ENCODE results near the gene SLC26A2.
"Not testable (repeated sequence)": the region's sequence is repeated elsewhere in the genome, so short reads cannot be mapped to it uniquely, and the experiment has no call there.

SLC26A2 gene

GRCh38 chr5:150007050-150007449 lies 46.5 kb downstream of the SLC26A2 start:
- DNase-seq: no peak

- no peak for DNase-seq
Observed at GRCh38 chr5:150009671-150010387, 49.3 kb downstream of the SLC26A2 start.

GRCh38 chr5:150013931-150014330 lies 53.4 kb downstream of the SLC26A2 start:
- no peak for DNase-seq

GRCh38 chr5:150014456-150014855 lies 53.9 kb downstream of the SLC26A2 start:
- no peak for DNase-seq

- DNase-seq: no peak
Observed at GRCh38 chr5:150015415-150015814, 54.9 kb downstream of the SLC26A2 start.

- no peak for DNase-seq
Observed at GRCh38 chr5:150016537-150016936, 56.0 kb downstream of the SLC26A2 start.

- DNase-seq: no peak
Observed at GRCh38 chr5:150017226-150018005, 56.9 kb downstream of the SLC26A2 start.

- no peak for DNase-seq
Observed at GRCh38 chr5:150020249-150020648, 59.7 kb downstream of the SLC26A2 start.

- no peak for DNase-seq
Observed at GRCh38 chr5:150021491-150022157, 61.1 kb downstream of the SLC26A2 start.

GRCh38 chr5:150022158-150022531 lies 61.6 kb downstream of the SLC26A2 start:
- DNase-seq: no peak

- no peak for DNase-seq
Observed at GRCh38 chr5:150022681-150023080, 62.1 kb downstream of the SLC26A2 start.

GRCh38 chr5:150023136-150023535 lies 62.6 kb downstream of the SLC26A2 start:
- DNase-seq: no peak

- DNase-seq: no peak
Observed at GRCh38 chr5:150024346-150024984, 63.9 kb downstream of the SLC26A2 start.

- DNase-seq: no peak
Observed at GRCh38 chr5:150026682-150027172, 66.2 kb downstream of the SLC26A2 start.

GRCh38 chr5:150028047-150028446 lies 67.5 kb downstream of the SLC26A2 start:
- not testable (repeated sequence) for DNase-seq

GRCh38 chr5:150033334-150033733 lies 72.8 kb downstream of the SLC26A2 start:
- DNase-seq: no peak

- DNase-seq: no peak
Observed at GRCh38 chr5:150034662-150035061, 74.1 kb downstream of the SLC26A2 start.

GRCh38 chr5:150035139-150035895 lies 74.8 kb downstream of the SLC26A2 start:
- no peak for DNase-seq

- no peak for DNase-seq
Observed at GRCh38 chr5:150036513-150036912, 76.0 kb downstream of the SLC26A2 start.

Measured in NCI-H187 treated with DMSO at 0.1 percent for 48 hours (cell line).